Vagina (tissue), 2 donors: ENCODE data around the gene MEIKIN.

ENCODE experiments used
- POLR2A ChIP-seq, 2 donors: fragments of 450-650 bp; IDR thresholded peaks; one replicate each; pipeline ENCODE4 v1.6.1; 2017; ENCODE audit warnings: antibody characterized with exemption in 2 of 2, mild to moderate bottlenecking in 2 of 2, moderate library complexity in 2 of 2
- TF ChIP-seq, protein P1 (sequence below), 3 experiments: fragments of 450-650 bp in 2 of 3; fragments of 200-600 bp in 1 of 3; sonication (generic) in 1 of 3; IDR thresholded peaks; one replicate each; pipeline ENCODE4 v1.5.1; 2017 to 2019; ENCODE audit warnings: antibody characterized with exemption in 3 of 3, mild to moderate bottlenecking in 2 of 3, moderate library complexity in 2 of 3

DNA sequence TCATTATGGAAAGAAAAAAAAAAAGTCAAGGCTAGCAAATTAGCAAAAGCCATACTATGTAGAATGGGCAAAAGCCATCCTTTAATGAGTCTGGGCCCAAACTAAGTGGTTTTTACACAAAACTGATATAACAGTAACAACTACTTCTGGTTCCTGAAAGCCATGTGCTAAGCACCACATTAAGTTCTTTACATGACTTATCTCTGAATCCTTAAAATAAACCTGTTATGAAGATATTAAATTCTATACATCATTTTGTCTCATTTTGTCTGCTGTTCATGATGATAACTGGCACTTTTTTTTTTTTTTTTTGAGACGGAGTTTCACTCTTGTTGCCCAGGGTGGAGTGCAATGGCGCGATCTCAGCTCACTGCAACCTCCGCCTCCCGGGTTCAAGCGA, 153.6 kb downstream of the MEIKIN start:
- TF ChIP-seq, protein P1, sequence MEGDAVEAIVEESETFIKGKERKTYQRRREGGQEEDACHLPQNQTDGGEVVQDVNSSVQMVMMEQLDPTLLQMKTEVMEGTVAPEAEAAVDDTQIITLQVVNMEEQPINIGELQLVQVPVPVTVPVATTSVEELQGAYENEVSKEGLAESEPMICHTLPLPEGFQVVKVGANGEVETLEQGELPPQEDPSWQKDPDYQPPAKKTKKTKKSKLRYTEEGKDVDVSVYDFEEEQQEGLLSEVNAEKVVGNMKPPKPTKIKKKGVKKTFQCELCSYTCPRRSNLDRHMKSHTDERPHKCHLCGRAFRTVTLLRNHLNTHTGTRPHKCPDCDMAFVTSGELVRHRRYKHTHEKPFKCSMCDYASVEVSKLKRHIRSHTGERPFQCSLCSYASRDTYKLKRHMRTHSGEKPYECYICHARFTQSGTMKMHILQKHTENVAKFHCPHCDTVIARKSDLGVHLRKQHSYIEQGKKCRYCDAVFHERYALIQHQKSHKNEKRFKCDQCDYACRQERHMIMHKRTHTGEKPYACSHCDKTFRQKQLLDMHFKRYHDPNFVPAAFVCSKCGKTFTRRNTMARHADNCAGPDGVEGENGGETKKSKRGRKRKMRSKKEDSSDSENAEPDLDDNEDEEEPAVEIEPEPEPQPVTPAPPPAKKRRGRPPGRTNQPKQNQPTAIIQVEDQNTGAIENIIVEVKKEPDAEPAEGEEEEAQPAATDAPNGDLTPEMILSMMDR (IDR thresholded peaks at IDR 0.05) = no peak
- TF ChIP-seq POLR2A (IDR thresholded peaks at IDR 0.05) = no peak
